ENCODE results near the gene EXOC2.

DNA sequence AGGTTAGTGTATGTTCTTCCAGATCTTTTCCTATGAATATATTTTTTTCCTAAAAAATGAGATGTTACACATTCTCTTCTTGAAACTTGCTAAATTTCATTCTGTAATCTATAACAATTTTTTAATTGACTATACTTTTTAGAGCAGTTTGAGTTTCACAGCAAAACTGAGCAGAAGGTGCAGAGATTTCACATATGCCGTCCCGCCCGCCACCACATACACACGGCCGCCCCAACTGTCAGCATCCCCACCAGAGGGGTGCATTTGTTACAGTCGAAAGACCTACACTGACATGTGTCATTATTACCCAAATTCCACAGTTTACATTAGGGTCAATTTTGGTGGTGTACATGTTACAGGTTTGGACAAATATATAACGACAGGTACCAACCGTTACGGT lies 184.9 kb downstream of the EXOC2 start:
- TF ChIP-seq, protein P1, sequence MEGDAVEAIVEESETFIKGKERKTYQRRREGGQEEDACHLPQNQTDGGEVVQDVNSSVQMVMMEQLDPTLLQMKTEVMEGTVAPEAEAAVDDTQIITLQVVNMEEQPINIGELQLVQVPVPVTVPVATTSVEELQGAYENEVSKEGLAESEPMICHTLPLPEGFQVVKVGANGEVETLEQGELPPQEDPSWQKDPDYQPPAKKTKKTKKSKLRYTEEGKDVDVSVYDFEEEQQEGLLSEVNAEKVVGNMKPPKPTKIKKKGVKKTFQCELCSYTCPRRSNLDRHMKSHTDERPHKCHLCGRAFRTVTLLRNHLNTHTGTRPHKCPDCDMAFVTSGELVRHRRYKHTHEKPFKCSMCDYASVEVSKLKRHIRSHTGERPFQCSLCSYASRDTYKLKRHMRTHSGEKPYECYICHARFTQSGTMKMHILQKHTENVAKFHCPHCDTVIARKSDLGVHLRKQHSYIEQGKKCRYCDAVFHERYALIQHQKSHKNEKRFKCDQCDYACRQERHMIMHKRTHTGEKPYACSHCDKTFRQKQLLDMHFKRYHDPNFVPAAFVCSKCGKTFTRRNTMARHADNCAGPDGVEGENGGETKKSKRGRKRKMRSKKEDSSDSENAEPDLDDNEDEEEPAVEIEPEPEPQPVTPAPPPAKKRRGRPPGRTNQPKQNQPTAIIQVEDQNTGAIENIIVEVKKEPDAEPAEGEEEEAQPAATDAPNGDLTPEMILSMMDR (IDR thresholded peaks at IDR 0.05; ENCODE audit: insufficient read depth, low read depth, low read length): no peak
- TF ChIP-seq EZH2 (IDR thresholded peaks at IDR 0.05; ENCODE audit: insufficient read depth, low read length): no peak
